Heart left ventricle (tissue), 16 donors: ENCODE measurements around the gene NR3C1. TPM values are rescaled to one million over a fixed set of nuclear protein-coding genes. Genes with fewer than 3 reads are reported as not detected.
"Not testable (repeated sequence)": the region's sequence is repeated elsewhere in the genome, so short reads cannot be mapped to it uniquely, and the experiment has no call there.

Experiments used
- ATAC-seq, 4 donors: fragments of 200-7000 bp; cut with Tn5 transposase; one replicate each; pipeline ENCODE4 v1.9.1; 2020 to 2022; ENCODE audit warnings: moderate library complexity in 4 of 4, mild to moderate bottlenecking in 3 of 4, moderate number of reproducible peaks in 1 of 4
- DNase-seq, 5 donors: peaks; one replicate each; pipeline ENCODE4 v3.0.0-alpha.2; 2020
- H3K27ac ChIP-seq, 12 donors: fragments of 200-600 bp; sonication (generic) in 4 of 12; one replicate each; pipeline versions ENCODE4 v1.5.0 to v1.8.0; 2016 to 2022; ENCODE audit warnings: mild to moderate bottlenecking in 2 of 12
- H3K27me3 ChIP-seq, 9 donors: fragments of 200-600 bp; sonication (generic) in 2 of 9; one replicate each; pipeline versions ENCODE4 v1.5.1 to v1.8.0; 2016 to 2022; ENCODE audit warnings: mild to moderate bottlenecking in 3 of 9
- H3K36me3 ChIP-seq, 9 donors: fragments of 200-600 bp; sonication (generic) in 2 of 9; one replicate each; pipeline versions ENCODE4 v1.5.0 to v1.8.0; 2018 to 2022; ENCODE audit warnings: mild to moderate bottlenecking in 2 of 9
- H3K4me1 ChIP-seq, 12 donors: fragments of 200-600 bp; sonication (generic) in 4 of 12; one replicate each; pipeline versions ENCODE4 v1.5.0 to v1.8.0; 2016 to 2022; ENCODE audit warnings: mild to moderate bottlenecking in 3 of 12
- H3K4me3 ChIP-seq, 12 donors: fragments of 200-600 bp; sonication (generic) in 4 of 12; one replicate each; pipeline versions ENCODE4 v1.5.0 to v1.8.0; 2017 to 2022; ENCODE audit warnings: mild to moderate bottlenecking in 9 of 12, moderate library complexity in 4 of 12
- H3K9me3 ChIP-seq, 12 donors: fragments of 200-600 bp; sonication (generic) in 4 of 12; one replicate each; pipeline versions ENCODE4 v1.5.0 to v1.8.0; 2016 to 2022; ENCODE audit warnings: mild to moderate bottlenecking in 1 of 12
- POLR2A ChIP-seq, 2 donors: fragments of 450-650 bp; IDR thresholded peaks; one replicate each; pipeline ENCODE4 v1.6.1; 2017; ENCODE audit warnings: antibody characterized with exemption in 2 of 2, mild to moderate bottlenecking in 2 of 2, moderate library complexity in 2 of 2
- WGBS, 4 donors: extraction: QIAGEN DNeasy Blood & Tissue Kit in 2 of 4; methylation state at CpG; one replicate each; pipeline versions ENCODE4 v1.1.5 to v1.1.7; 2013 to 2018; 5-methylcytosine and 5-hydroxymethylcytosine counted together
- intact Hi-C, 10 donors: fragments of 100-400 bp; cut with DNase I; formaldehyde crosslinking; loops; one replicate each; pipeline versions ENCODE4 v1.11.1 to v1.14.2; 2022
- polyA plus RNA-seq, 2 donors: library from polyadenylated mRNA; stranded (reverse); fragments of 200-250 nt; gene quantifications; one replicate each; pipeline ENCODE4 v1.2.3, GENCODE V29; 2013
- total RNA-seq, 9 donors: library from RNA; depleted of rRNA in 2 of 9; stranded (reverse); fragments of >200 nt in 2 of 9; fragmentation: NEBNext Ultra II Directional in 3 of 9; extraction: Animal tissue kit (Norgen Biotek cat#: 25700) in 3 of 9; gene quantifications; one replicate each; pipeline versions ENCODE4 v1.1.0 to v1.2.4, GENCODE V29; 2016 to 2023
- TF ChIP-seq, protein P1 (sequence below), 12 donors: fragments of 200-600 bp; sonication (generic) in 4 of 12; IDR thresholded peaks; one replicate each; pipeline versions ENCODE4 v1.5.0 to v1.8.0; 2018 to 2022; ENCODE audit warnings: antibody characterized with exemption in 12 of 12, mild to moderate bottlenecking in 5 of 12
- donor health status: ischemic (EF 13 %, LVEDD 7.1; RV severe dilation, severe dysfunction).
- donor health status: healthy with polysubstance abuse.
- donor health status: DM: no; HTN: yes; CAD: no.
- donor health status: DM: no; HTN: no; CAD: no.
- donor health status: ischemic (EF 25% LVEDD 6.9; RV normal size, moderate dysfunction).
- donor health status: ischemic (EF 25% LVEDD 5.7; RV mildly dilated, moderate dysfunction).
- donor health status: healthy.
- donor health status: DM: yes; HTN: yes; CAD: no.
- donor health status: ischemic (EF 35%, LVEDD 5.7; RV mildly dilated, moderate dysfunction).
- donor health status: nonischemic (EF 11% LVEDD 7.7; RV severe dilation, severe dysfunction).
- donor health status: DM: yes; HTN: yes; CAD: no.
- donor health status: PGD.
- donor health status: ischemic (EF 29% LVEDD 5.4; RV normal size, mild dysfunction).
- donor health status: nonischemic (EF 23%, LVEDD 6.1; RV moderate dilation, normal function).

NR3C1 gene
- total and polyA plus RNA-seq, 11 donors, result 10.4 to 73.7 (median 45.3) TPM

DNA sequence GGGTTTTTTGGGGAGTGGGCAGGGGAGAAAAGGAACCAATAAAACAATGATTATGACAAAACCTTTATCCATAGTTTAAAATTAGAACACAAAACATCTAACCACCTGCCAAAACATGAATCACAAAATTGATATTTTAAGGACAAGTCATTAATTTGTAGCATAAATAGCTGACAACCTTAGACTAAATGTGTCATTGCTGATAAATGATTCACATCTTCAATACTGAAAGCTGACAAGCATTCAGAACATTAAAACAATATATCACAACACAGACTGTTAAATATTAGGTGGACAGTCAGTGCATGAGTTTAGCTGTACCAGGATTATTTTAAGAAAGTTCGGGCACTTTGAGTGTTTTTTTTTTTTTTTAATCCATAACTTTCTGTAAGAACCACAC is 71.5 kb downstream of the NR3C1 start:
- DNase-seq, result no peak
- intact Hi-C loops, result no loop called here
- Histone ChIP-seq H3K27me3 (no peaks in the 10 kb centered on the region), H3K9me3 (no peaks in the 10 kb centered on the region), H3K4me3 (no peak overlapping the region), H3K27ac (no peak overlapping the region), H3K4me1 (peaks cover 0 to 75% (median 33%) of the 10 kb centered on the region in 12 donors), H3K36me3 (peaks cover 0 to 4% (median 0%) of the 10 kb centered on the region in 9 donors)
- ATAC-seq, result no peak
- 83 to 94% (median 86%) methylated on average over 1 of the region's 1 CpG for WGBS, 4 donors
- TF ChIP-seq, protein P1, sequence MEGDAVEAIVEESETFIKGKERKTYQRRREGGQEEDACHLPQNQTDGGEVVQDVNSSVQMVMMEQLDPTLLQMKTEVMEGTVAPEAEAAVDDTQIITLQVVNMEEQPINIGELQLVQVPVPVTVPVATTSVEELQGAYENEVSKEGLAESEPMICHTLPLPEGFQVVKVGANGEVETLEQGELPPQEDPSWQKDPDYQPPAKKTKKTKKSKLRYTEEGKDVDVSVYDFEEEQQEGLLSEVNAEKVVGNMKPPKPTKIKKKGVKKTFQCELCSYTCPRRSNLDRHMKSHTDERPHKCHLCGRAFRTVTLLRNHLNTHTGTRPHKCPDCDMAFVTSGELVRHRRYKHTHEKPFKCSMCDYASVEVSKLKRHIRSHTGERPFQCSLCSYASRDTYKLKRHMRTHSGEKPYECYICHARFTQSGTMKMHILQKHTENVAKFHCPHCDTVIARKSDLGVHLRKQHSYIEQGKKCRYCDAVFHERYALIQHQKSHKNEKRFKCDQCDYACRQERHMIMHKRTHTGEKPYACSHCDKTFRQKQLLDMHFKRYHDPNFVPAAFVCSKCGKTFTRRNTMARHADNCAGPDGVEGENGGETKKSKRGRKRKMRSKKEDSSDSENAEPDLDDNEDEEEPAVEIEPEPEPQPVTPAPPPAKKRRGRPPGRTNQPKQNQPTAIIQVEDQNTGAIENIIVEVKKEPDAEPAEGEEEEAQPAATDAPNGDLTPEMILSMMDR (IDR thresholded peaks at IDR 0.05), result no peak
- no peak for TF ChIP-seq POLR2A (IDR thresholded peaks at IDR 0.05)

DNA sequence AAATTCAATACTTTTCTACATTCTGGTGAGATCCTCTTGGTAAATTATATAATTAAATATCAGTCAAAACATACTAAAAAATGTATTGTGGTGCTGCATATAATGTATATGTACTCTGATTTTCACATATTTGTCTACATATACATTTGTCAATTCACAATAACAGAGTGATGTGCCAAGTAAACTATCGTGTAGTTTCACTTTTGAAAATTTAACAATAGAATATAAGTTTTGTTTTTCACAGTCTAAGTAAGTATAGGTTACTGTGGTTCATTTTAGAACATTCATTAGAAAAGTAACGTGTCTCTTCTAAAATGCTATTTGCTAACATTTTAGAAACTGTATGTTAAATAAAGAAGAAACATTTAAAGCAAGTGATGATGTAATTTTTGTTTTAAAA is 73.6 kb downstream of the NR3C1 start:
- H3K4me3 ChIP-seq, result no peak overlapping the region
- TF ChIP-seq, protein P1 (IDR thresholded peaks at IDR 0.05), result no peak
- no peak for TF ChIP-seq POLR2A (IDR thresholded peaks at IDR 0.05)
- H3K27me3 ChIP-seq, result no peaks in the 10 kb centered on the region
- peaks cover 0 to 5% (median 0%) of the 10 kb centered on the region in 12 donors for H3K9me3 ChIP-seq
- 61 to 75% (median 68%) methylated on average over 2 of the region's 2 CpGs for WGBS, 4 donors
- no peak overlapping the region for H3K27ac ChIP-seq
- intact Hi-C loops, result no loop called here
- DNase-seq (no peak), ATAC-seq (no peak)
- peaks cover 0 to 4% (median 0%) of the 10 kb centered on the region in 9 donors for H3K36me3 ChIP-seq
- peaks cover 0 to 71% (median 21%) of the 10 kb centered on the region in 12 donors for H3K4me1 ChIP-seq

DNA sequence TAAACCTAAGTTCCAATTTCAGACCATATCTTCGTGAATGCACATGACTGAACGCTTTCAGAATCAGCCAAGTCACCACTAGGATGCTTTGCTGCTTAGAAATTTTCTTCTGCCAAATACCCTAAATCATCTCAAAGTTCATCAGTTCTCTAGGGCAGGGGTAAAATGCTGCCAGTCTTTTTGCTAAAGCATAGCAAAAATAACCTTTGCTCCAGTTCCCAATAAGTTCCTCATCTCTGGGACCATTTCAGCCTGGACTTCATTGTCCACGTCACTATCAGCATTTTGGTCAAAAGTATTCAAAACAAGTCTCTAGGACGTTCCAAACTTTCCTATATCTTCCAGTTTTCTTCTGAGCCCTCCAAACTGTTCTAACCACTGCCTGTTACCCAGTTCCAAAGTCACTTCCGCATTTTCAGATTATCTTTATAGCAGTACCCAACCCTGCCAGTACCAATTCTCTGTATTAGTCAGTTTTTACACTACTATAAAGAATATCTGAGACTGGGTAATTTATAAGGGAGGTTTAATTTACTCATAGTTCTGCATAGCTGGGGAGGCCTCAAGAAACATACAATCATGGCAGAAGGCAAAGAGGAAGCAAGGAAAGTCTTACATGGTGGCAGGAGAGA is 74.8 kb downstream of the NR3C1 start:
- ATAC-seq (no peak), DNase-seq (no peak)
- no peaks in the 10 kb centered on the region for H3K27me3 ChIP-seq
- no peak for TF ChIP-seq POLR2A (IDR thresholded peaks at IDR 0.05)
- TF ChIP-seq, protein P1 (IDR thresholded peaks at IDR 0.05), result no peak
- WGBS, 4 donors, result 85 to 91% (median 89%) methylated on average over 5 of the region's 5 CpGs
- peaks cover 0 to 76% (median 25%) of the 10 kb centered on the region in 12 donors for H3K4me1 ChIP-seq
- no peak overlapping the region for H3K4me3 ChIP-seq
- intact Hi-C loops, result no loop called here
- H3K36me3 ChIP-seq, result peaks cover 0 to 3% (median 0%) of the 10 kb centered on the region in 9 donors
- H3K27ac ChIP-seq, result no peak overlapping the region
- peaks cover 0 to 5% (median 0%) of the 10 kb centered on the region in 12 donors for H3K9me3 ChIP-seq

DNA sequence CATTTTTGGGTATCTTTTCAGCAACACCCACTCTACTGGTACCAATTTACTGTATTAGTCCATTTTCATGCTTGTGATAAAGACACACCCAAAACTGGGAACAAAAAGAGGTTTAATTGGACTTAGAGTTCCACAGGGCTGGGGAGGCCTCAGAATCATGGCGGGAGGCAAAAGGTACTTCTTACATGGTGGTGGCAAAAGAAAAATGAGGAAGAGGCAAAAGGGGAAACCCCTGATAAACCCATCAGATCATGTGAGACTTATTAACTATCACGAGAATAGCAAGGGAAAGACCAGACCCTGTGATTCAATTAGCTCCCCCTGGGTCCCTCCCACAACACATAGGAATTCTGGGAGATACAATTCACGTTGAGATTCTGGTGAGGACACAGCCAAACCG is 78.4 kb downstream of the NR3C1 start:
- H3K36me3 ChIP-seq, result not testable (repeated sequence)

DNA sequence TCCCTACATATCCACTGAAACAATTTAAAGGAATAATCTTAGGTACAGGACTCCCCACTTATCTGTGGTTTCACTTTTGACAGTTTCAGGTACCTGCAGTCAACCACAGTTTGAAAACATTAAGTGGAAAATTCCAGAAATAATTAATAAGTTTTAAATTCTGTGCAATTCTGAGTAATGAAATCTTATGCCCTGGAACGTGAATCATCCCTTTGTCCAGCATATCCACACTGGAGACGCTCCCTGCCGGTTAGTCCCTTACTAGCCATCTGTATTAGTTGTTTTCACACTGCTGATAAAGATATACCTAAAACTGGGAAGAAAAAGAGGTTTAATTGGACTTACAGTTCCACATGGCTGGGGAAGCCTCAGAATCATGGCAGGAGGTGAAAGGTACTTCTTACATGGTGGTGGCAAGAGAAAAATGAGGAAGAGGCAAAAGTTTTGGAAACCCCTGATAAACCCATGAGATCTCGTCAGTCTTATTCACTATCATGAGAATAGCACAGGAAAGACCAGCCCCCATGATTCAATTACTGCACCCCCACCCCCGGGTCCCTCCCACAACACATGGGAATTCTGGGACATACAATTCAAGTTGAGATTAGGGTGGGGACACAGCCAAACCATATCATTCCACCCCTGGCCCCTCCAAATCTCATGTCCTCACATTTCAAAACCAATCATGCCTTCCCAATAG is 80.4 kb downstream of the NR3C1 start:
- H3K36me3 ChIP-seq, H3K4me3 ChIP-seq, ATAC-seq, H3K27ac ChIP-seq, DNase-seq, H3K9me3 ChIP-seq, H3K27me3 ChIP-seq, intact Hi-C loops: not testable (repeated sequence)
- 88 to 96% (median 90%) methylated on average over 5 of the region's 5 CpGs for WGBS, 4 donors
- peaks cover 0 to 72% (median 28%) of the 10 kb centered on the region in 12 donors for H3K4me1 ChIP-seq

More for the DNA sequence above, 78.4 kb downstream of the NR3C1 start:
- ATAC-seq, intact Hi-C loops, H3K27me3 ChIP-seq, DNase-seq, H3K9me3 ChIP-seq, H3K27ac ChIP-seq, H3K4me3 ChIP-seq: not testable (repeated sequence)
- peaks cover 0 to 72% (median 19%) of the 10 kb centered on the region in 12 donors for H3K4me1 ChIP-seq
- WGBS, 4 donors, result 74 to 90% (median 83%) methylated on average over 4 of the region's 4 CpGs
